ENCODE results near the gene CDC7. TPM values are rescaled to one million over a fixed set of nuclear protein-coding genes. Genes with fewer than 3 reads are reported as not detected.
"Not testable (repeated sequence)": the region's sequence is repeated elsewhere in the genome, so short reads cannot be mapped to it uniquely, and the experiment has no call there.

The CDC7 gene
- polyA plus RNA-seq, 2 of the 4 experiments (the other 2 are of a cell fraction) = 10.1 to 16.8 TPM

GRCh38 chr1:91513706-91514105, 13.1 kb downstream of the CDC7 start (continued):
- no peak for TF ChIP-seq CTCF (IDR thresholded peaks at IDR 0.05)

- no peaks in the 10 kb centered on the region for H3K4me1 ChIP-seq
- FAIRE-seq = no peak
- CTCF ChIA-PET = interaction anchor here (0.5 to 1.6 kb wide), 2 partner anchors 370 to 375 kb away, joined by 3 read pairs; partner anchors contain the start of gene TGFBR3
- no peak overlapping the region for H3K4me2 ChIP-seq
- 91% methylated on average over 3 of the region's 3 CpGs for WGBS (ENCODE audit: missing lambda C conversion rate)
- TF ChIP-seq CEBPB (IDR thresholded peaks at IDR 0.05) (no peak), SMC3 (IDR thresholded peaks at IDR 0.05) (no peak), FOSB (CRISPR knock-in tag; IDR thresholded peaks at IDR 0.05) (no peak), CTCF (IDR thresholded peaks at IDR 0.05) (no peak), HDAC2 (IDR thresholded peaks at IDR 0.05) (no peak), ATOH8 (CRISPR knock-in tag; IDR thresholded peaks at IDR 0.05; ENCODE audit: low read depth) (no peak), BCL3 (IDR thresholded peaks at IDR 0.05) (no peak), RAD21 (conservative IDR thresholded peaks at IDR 0.05 in 1 of 2, IDR thresholded peaks at IDR 0.05 in 1 of 2) (no peak), EP300 (IDR thresholded peaks at IDR 0.05) (no peak), HES2 (IDR thresholded peaks at IDR 0.05) (no peak), HOXB5 (CRISPR knock-in tag; IDR thresholded peaks at IDR 0.05) (no peak), FOSL2 (IDR thresholded peaks at IDR 0.05) (no peak), FOSL2 (CRISPR knock-in tag; IDR thresholded peaks at IDR 0.05) (no peak), TP53 (CRISPR knock-in tag; IDR thresholded peaks at IDR 0.05) (no peak), NPAS2 (CRISPR knock-in tag; IDR thresholded peaks at IDR 0.05; ENCODE audit: borderline replicate concordance) (no peak), ZFP36 (IDR thresholded peaks at IDR 0.05; ENCODE audit: borderline replicate concordance, partially characterized antibody) (no peak), NFE2L2 (conservative IDR thresholded peaks at IDR 0.05; ENCODE audit: low read length) (no peak), TFCP2L1 (CRISPR knock-in tag; IDR thresholded peaks at IDR 0.05) (no peak), JUN (IDR thresholded peaks at IDR 0.05) (no peak)
- no peak overlapping the region for H3K4me3 ChIP-seq
- no peak for DNase-seq (ENCODE audit: low read depth in 1 of 2, low spot score in 1 of 2)
- no peaks in the 10 kb centered on the region for H3K9me3 ChIP-seq
- POLR2A ChIA-PET = no interaction called here
- ATAC-seq = no peak
- H3K27ac ChIP-seq = no peak overlapping the region
Observed at GRCh38 chr1:91515994-91516393, 15.3 kb downstream of the CDC7 start.

GRCh38 chr1:91516605-91517004, 16.0 kb downstream of the CDC7 start:
- ATAC-seq; H3K4me3 ChIP-seq; POLR2A ChIA-PET; DNase-seq (ENCODE audit: low read depth in 1 of 2, low spot score in 1 of 2); H3K4me1 ChIP-seq; H3K27ac ChIP-seq; FAIRE-seq; H3K4me2 ChIP-seq; H3K9me3 ChIP-seq: not testable (repeated sequence)
- CTCF ChIA-PET = interaction anchor here (1.1 to 1.4 kb wide), 2 partner anchors 367 to 775 kb away, joined by 3 read pairs; no protein-coding TSS in a partner anchor
- WGBS (ENCODE audit: missing lambda C conversion rate) = 98% methylated on average over 7 of the region's 7 CpGs

GRCh38 chr1:91519167-91519566, 18.5 kb downstream of the CDC7 start:
- H3K27ac ChIP-seq; FAIRE-seq; POLR2A ChIA-PET; DNase-seq (ENCODE audit: low read depth in 1 of 2, low spot score in 1 of 2); H3K4me3 ChIP-seq; ATAC-seq; H3K4me2 ChIP-seq; H3K9me3 ChIP-seq: not testable (repeated sequence)
- peaks cover 11% of the 10 kb centered on the region; the same call in 2 of the 3 replicates for H3K4me1 ChIP-seq
- CTCF ChIA-PET = interaction anchor here (0.7 to 0.8 kb wide), 2 partner anchors 26 to 355 kb away, joined by 3 read pairs; no protein-coding TSS in a partner anchor
- 84% methylated on average over 2 of the region's 2 CpGs for WGBS (ENCODE audit: missing lambda C conversion rate)

Measured in A549 (cell line).